ENCODE data around the gene GZMH.

GZMH gene

DNA sequence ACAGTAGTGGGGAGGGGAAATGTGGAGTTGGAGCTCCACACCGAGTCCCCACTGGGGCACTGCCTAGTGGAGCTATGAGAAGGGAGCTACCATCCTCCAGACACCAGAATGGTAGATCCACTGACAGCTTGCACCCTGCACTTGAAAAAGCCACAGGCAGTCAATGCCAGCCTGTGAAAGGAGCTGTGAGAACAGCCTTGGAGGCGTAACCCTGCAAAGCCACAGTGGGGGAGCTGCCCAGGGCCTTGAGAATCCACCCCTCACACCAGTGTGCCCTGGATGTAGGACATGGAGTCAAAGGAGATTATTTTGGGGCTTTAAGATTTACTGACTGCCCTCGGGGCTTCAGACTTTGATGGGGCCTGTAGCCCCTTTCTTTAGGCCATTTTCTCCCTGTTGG, 46.0 kb downstream of the GZMH start:
- Histone ChIP-seq H3K4me2 (ENCODE audit: low read depth, low read length, poor library complexity, severe bottlenecking) (no peak overlapping the region), H3F3A (ENCODE audit: low read depth) (no peaks in the 10 kb centered on the region)

GRCh38 chr14:24556756-24557155, 52.7 kb downstream of the GZMH start:
- Histone ChIP-seq H3K4me3 (ENCODE audit: low read length, poor library complexity, severe bottlenecking) (no peak overlapping the region), H3K79me2 (ENCODE audit: insufficient read depth, low read length) (no peaks in the 10 kb centered on the region), H3K9me3 (ENCODE audit: insufficient read depth, low read depth, low read length) (no peaks in the 10 kb centered on the region), H3F3A (ENCODE audit: low read depth) (no peaks in the 10 kb centered on the region), H3K4me2 (ENCODE audit: low read depth, low read length, poor library complexity, severe bottlenecking) (no peak overlapping the region), H2AFZ (ENCODE audit: low read length) (no peak overlapping the region), H3K9me2 (replicated peaks; ENCODE audit: low read depth, low read length) (no peaks in the 10 kb centered on the region), H4K20me1 (ENCODE audit: insufficient read depth, low read length, poor library complexity, severe bottlenecking) (no peaks in the 10 kb centered on the region), H3K9ac (ENCODE audit: low read depth, low read length, poor library complexity, severe bottlenecking) (no peak overlapping the region), H3K27me3 (ENCODE audit: insufficient read depth, low read length, poor library complexity, severe bottlenecking) (no peaks in the 10 kb centered on the region), H3K36me3 (ENCODE audit: insufficient read depth, low read length) (no peaks in the 10 kb centered on the region), H3K4me1 (ENCODE audit: insufficient read depth, low read length, poor library complexity, severe bottlenecking) (no peaks in the 10 kb centered on the region)
- no peak for TF ChIP-seq CTCF (conservative IDR thresholded peaks at IDR 0.05; ENCODE audit: low read length)
- TF ChIP-seq EZH2phosphoT487 (IDR thresholded peaks at IDR 0.05; ENCODE audit: borderline replicate concordance): no peak

More for the DNA sequence above, 46.0 kb downstream of the GZMH start:
- Histone ChIP-seq H3K4me1 (ENCODE audit: insufficient read depth, low read length, poor library complexity, severe bottlenecking) (no peaks in the 10 kb centered on the region), H3K9ac (ENCODE audit: low read depth, low read length, poor library complexity, severe bottlenecking) (no peak overlapping the region), H2AFZ (ENCODE audit: low read length) (no peak overlapping the region), H3K27me3 (ENCODE audit: insufficient read depth, low read length, poor library complexity, severe bottlenecking) (no peaks in the 10 kb centered on the region), H3K9me2 (replicated peaks; ENCODE audit: low read depth, low read length) (no peaks in the 10 kb centered on the region), H3K9me3 (ENCODE audit: insufficient read depth, low read depth, low read length) (peaks cover 11% of the 10 kb centered on the region; the same call in 1 of the 2 replicates), H3K36me3 (ENCODE audit: insufficient read depth, low read length) (no peaks in the 10 kb centered on the region), H4K20me1 (ENCODE audit: insufficient read depth, low read length, poor library complexity, severe bottlenecking) (no peaks in the 10 kb centered on the region), H3K79me2 (ENCODE audit: insufficient read depth, low read length) (no peaks in the 10 kb centered on the region), H3K4me3 (ENCODE audit: low read length, poor library complexity, severe bottlenecking) (no peak overlapping the region)
- TF ChIP-seq CTCF (conservative IDR thresholded peaks at IDR 0.05; ENCODE audit: low read length) (no peak), EZH2phosphoT487 (IDR thresholded peaks at IDR 0.05; ENCODE audit: borderline replicate concordance) (no peak)
